ENCODE results near the gene GUCA1A. TPM values are rescaled to one million over a fixed set of nuclear protein-coding genes. Genes with fewer than 3 reads are reported as not detected.

GUCA1A gene
- total RNA-seq, 1 experiment from 2014 or later = 17.2 TPM

DNA sequence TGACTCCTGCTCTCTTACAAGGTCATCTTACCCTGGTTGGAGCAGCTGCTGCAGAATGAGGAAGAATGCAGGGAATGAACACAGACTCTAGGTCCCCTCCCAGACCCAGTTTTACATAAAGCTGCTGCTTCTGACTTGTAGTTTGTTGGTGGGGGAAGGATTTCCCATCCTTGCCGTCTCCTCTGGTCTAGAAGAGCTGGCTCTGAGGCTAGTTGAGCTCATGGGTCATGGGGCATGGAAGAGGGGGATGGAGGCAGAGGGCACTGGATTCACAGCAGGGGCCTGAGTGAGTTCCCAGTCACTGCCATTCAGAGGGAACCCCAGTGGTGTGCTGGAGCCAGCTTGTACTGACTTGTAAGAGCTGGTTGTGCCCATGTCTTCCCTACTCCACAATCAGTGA lies 9.2 kb upstream of the GUCA1A start:
- no peak overlapping the region for H4K5ac ChIP-seq (ENCODE audit: insufficient read length, low read depth, low read length)
- no peak overlapping the region for H3K18ac ChIP-seq (ENCODE audit: insufficient read length, low read depth, low read length)
- no peak overlapping the region for H2AFZ ChIP-seq (ENCODE audit: low read length)
- no peaks in the 10 kb centered on the region; the same call in 1 of the 2 replicates for H3K4me1 ChIP-seq (ENCODE audit: insufficient read depth, low read length)
- no CpG with 5 or more reads among the region's 1 CpG for WGBS (ENCODE audit: extremely low coverage, insufficient read length, low lambda C conversion rate)
- no peak overlapping the region for H3K23ac ChIP-seq (ENCODE audit: insufficient read length, low read depth, low read length)
- no peak overlapping the region for H3K9ac ChIP-seq (ENCODE audit: extremely low read depth, insufficient read length, low read length)
- H3T11ph ChIP-seq (ENCODE audit: low read length) = no peak overlapping the region
- H3K36me3 Mint-ChIP-seq (ENCODE audit: insufficient read depth in 1 of 3, low read depth in 3 of 3) = no peaks in the 10 kb centered on the region; a peak in 1 of 7 replicates
- no peak overlapping the region for H2AK5ac ChIP-seq (ENCODE audit: insufficient read length, low read length)
- H2BK120ac ChIP-seq (ENCODE audit: low read depth, low read length, poor library complexity, severe bottlenecking) = no peak overlapping the region
- no peaks in the 10 kb centered on the region for H3K23me2 ChIP-seq (ENCODE audit: insufficient read length, low read depth, low read length, poor library complexity, severe bottlenecking)
- peaks cover 15% of the 10 kb centered on the region for H3K27me3 Mint-ChIP-seq (ENCODE audit: low read depth)
- H3K4me2 ChIP-seq (ENCODE audit: insufficient read depth, insufficient read length, low read length) = no peak overlapping the region
- no peaks in the 10 kb centered on the region for H4K20me1 ChIP-seq (ENCODE audit: control insufficient read depth, insufficient read depth, insufficient read length)
- H3K27me3 ChIP-seq (ENCODE audit: insufficient read depth, low read length) = peaks cover 2% of the 10 kb centered on the region; the same call in 1 of the 2 replicates
- H4K8ac ChIP-seq (replicated peaks; ENCODE audit: insufficient read length, low read depth, low read length) = no peak overlapping the region
- H2BK15ac ChIP-seq (ENCODE audit: low read depth, low read length) = no peak overlapping the region
- H3K14ac ChIP-seq (ENCODE audit: insufficient read depth, low read length) = no peak overlapping the region
- H3K9me3 Mint-ChIP-seq = no peaks in the 10 kb centered on the region
- TF ChIP-seq, protein P1, sequence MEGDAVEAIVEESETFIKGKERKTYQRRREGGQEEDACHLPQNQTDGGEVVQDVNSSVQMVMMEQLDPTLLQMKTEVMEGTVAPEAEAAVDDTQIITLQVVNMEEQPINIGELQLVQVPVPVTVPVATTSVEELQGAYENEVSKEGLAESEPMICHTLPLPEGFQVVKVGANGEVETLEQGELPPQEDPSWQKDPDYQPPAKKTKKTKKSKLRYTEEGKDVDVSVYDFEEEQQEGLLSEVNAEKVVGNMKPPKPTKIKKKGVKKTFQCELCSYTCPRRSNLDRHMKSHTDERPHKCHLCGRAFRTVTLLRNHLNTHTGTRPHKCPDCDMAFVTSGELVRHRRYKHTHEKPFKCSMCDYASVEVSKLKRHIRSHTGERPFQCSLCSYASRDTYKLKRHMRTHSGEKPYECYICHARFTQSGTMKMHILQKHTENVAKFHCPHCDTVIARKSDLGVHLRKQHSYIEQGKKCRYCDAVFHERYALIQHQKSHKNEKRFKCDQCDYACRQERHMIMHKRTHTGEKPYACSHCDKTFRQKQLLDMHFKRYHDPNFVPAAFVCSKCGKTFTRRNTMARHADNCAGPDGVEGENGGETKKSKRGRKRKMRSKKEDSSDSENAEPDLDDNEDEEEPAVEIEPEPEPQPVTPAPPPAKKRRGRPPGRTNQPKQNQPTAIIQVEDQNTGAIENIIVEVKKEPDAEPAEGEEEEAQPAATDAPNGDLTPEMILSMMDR (conservative IDR thresholded peaks at IDR 0.05) = no peak
- peaks cover 57 to 72% of the 10 kb centered on the region in 2 experiments for H3K4me1 Mint-ChIP-seq
- no peak overlapping the region for H3K27ac Mint-ChIP-seq
- H3K79me2 ChIP-seq (ENCODE audit: insufficient read depth, low read length) = no peaks in the 10 kb centered on the region
- H3K27ac ChIP-seq (ENCODE audit: insufficient read length, low read depth, low read length) = no peak overlapping the region
- H3K56ac ChIP-seq (ENCODE audit: insufficient read length, low read depth, low read length) = no peak overlapping the region
- H4K91ac ChIP-seq (ENCODE audit: insufficient read length, low read depth, low read length) = no peak overlapping the region
- no peak for DNase-seq
- no peak overlapping the region for H2BK5ac ChIP-seq (ENCODE audit: insufficient read length, low read length)
- no peak overlapping the region for H3K4me3 Mint-ChIP-seq
- no peaks in the 10 kb centered on the region for H3K79me1 ChIP-seq (ENCODE audit: insufficient read depth, low read depth, low read length, poor library complexity, severe bottlenecking)
- H3K4ac ChIP-seq (ENCODE audit: low read depth, low read length) = no peak overlapping the region
- H2BK12ac ChIP-seq (ENCODE audit: insufficient read length, low read depth, low read length) = no peak overlapping the region
- H3K9me3 ChIP-seq (ENCODE audit: control insufficient read depth, low read depth, low read length) = no peaks in the 10 kb centered on the region
- H2BK20ac ChIP-seq (ENCODE audit: low read depth, low read length, poor library complexity, severe bottlenecking) = no peak overlapping the region
